HAP-1 (cell line): Measurements from ENCODE around the gene CD151.
A peak's percentile ranks its signal among the peaks of the same experiment; 100 is the strongest.

Source experiments
- DNase-seq, 2 experiments: peaks; one replicate each; pipeline ENCODE4 v3.0.0-alpha.2; 2016 to 2020; ENCODE audit warnings: low spot score in 2 of 2
- H3K27me3 ChIP-seq: fragments of 250-450 bp; sonication (Bioruptor Pico); 2 replicates; pipeline ENCODE4 v1.5.1; 2020; ENCODE audit warnings: low read depth, mild to moderate bottlenecking, moderate library complexity
- H3K36me3 ChIP-seq: fragments of 250-450 bp; sonication (Bioruptor Pico); replicated peaks from 2 replicates; pipeline ENCODE4 v1.5.1; 2020; ENCODE audit warnings: mild to moderate bottlenecking
- H3K4me1 ChIP-seq: fragments of 250-450 bp; sonication (Bioruptor Pico); 2 replicates; pipeline ENCODE4 v1.5.1; 2020; ENCODE audit warnings: mild to moderate bottlenecking
- H3K4me3 ChIP-seq: fragments of 250-450 bp; sonication (Bioruptor Pico); 2 replicates; pipeline ENCODE4 v1.5.1; 2020; ENCODE audit warnings: mild to moderate bottlenecking, moderate library complexity
- H3K9me3 ChIP-seq: fragments of 250-450 bp; sonication (Bioruptor Pico); 2 replicates; pipeline ENCODE4 v1.5.1; 2020; ENCODE audit warnings: mild to moderate bottlenecking, moderate library complexity
- in situ Hi-C: fragments of 300-500 bp; cut with MboI; formaldehyde crosslinking; loops from 3 replicates; pipeline ENCODE4 v1.14.3; 2020; ENCODE audit warnings: low sequenced_read_pairs, inconsistent platforms, mixed read lengths

Gene CD151

DNA sequence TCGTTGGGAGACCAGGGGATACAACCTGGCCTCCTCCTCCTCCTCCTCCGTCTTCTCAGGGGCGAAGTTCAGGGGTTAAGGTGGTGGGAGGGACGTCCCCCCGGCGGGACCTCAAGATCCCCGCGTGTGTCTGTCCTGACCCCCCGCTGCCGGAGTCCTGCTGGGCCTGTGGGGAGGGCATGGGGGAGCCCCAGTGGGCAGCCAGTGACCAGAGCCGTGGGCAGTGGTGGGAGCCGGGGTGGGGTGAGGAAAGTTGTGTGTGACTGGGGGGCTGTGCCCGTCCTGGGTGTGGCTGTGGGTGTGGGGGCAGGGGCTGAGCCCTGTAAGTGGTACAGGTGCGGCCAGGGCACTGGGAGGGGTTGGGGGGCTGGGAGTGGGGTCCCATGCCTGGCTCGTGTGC lies 20.0 kb downstream of the CD151 start:
- Histone ChIP-seq H3K27me3 (no peaks in the 10 kb centered on the region), H3K4me3 (no peak overlapping the region), H3K9me3 (no peaks in the 10 kb centered on the region), H3K36me3 (0 out of 2 replicates have a peak, but pooled peaks cover 3% of the 10 kb centered on the region), H3K4me1 (no peaks in the 10 kb centered on the region)
- DNase-seq = no peak
- in situ Hi-C loops = loop anchor here (10.0 kb wide), 1 partner anchor 202 kb away; no protein-coding TSS in a partner anchor

DNA sequence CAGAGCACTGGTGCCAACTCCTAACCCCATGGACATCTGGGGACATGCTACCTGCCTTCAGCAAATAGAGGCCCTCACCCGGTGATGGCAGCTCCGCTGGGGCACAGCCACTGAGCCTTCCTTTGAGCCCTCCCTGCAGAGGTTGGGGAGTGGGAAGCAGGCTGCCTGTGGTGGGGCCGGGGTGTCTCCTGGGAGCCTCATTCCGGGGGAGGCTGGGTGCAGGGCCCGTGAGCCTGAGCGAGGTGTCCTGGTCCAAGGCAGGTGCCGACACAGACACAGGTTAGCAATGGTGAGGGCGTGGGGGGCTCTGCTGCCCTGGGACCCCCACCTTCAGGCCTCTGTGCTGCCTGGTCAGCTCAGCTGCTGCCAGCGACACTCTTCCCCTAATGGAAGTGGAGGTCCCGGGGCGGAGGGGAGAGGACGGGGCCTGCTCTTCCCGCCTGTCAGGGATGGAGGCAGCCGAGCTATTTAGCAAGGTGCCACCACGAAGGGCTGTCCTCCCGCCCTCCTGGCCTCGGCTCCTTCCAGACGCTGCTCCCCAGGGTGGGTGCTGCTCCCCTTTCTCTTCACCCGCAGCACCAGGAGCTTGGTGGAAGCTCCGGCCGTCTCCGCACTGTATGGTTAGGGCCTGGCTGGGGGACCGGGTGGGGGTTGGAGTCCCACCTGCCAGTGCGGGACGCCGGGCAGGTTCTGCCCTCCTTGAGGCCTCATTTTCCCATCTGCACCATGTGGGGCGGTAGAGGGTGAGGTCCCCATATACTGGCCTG lies 21.1 kb downstream of the CD151 start:
- no peak for DNase-seq
- Histone ChIP-seq H3K4me3 (no peak overlapping the region), H3K36me3 (no peaks in the 10 kb centered on the region), H3K27me3 (no peaks in the 10 kb centered on the region), H3K9me3 (no peaks in the 10 kb centered on the region), H3K4me1 (no peaks in the 10 kb centered on the region)
- in situ Hi-C loops = loop anchor here (10.0 kb wide), 1 partner anchor 201 kb away; no protein-coding TSS in a partner anchor

DNA sequence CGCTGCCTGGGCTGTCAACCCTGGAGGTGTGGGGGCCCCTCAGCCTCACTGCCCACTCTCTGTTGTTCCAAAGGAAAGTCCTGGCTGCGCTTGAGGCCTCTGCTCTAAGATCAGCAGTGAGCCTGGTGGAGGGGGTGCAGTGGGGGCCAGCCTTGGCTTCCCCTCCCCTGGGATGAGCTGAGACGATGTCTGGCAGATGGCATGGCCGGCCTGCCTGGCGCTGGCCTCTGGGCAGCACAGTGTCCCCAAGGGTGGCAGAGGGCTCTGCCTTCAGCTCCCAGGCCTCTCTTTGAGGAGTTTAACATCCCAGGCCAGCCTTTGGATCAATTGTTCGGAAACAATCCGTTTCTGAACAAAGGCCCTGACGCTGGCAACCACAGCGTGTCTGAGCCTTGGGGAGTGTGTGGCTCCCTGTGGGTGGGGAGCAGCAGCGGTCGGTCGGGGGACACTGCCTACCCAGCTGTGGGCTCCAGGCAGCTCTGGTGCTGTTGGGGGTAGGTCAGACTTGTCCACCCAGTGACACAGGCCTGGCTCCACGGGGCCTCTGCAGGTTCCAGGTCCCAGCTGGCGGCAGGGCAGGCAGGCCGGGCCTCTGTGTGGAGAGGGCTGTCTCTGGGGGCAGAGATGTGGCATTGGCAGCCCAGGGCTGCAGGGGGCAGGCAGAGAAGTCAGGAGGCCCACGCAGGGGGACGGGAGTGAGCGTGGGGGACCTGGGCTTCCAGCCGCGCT lies 22.0 kb downstream of the CD151 start:
- in situ Hi-C loops = loop anchor here (10.0 kb wide), 1 partner anchor 200 kb away; no protein-coding TSS in a partner anchor
- Histone ChIP-seq H3K9me3 (no peaks in the 10 kb centered on the region), H3K27me3 (no peaks in the 10 kb centered on the region), H3K4me1 (no peaks in the 10 kb centered on the region), H3K4me3 (no peak overlapping the region), H3K36me3 (no peaks in the 10 kb centered on the region)
- no peak for DNase-seq

DNA sequence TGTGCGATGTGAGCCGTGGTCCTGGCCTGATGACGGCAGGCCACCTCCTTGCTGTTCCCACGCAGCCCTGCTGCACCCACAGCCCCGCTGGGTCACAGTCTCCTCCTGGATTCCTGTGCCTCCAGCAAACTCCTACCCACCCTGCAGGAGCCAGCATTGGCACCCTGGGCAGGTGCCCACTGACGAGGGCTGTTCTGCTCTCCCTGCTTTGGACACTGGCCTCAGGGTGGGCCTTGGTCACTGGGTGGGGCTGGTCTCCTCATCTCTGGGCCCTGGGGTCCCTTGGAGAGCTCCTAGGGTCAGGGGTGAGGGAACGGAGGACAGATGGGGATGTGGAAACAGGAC lies 22.6 kb downstream of the CD151 start:
- in situ Hi-C loops = loop anchor here (10.0 kb wide), 1 partner anchor 199 kb away; no protein-coding TSS in a partner anchor
- Histone ChIP-seq H3K36me3 (no peaks in the 10 kb centered on the region), H3K4me3 (no peak overlapping the region), H3K27me3 (no peaks in the 10 kb centered on the region), H3K9me3 (no peaks in the 10 kb centered on the region), H3K4me1 (no peaks in the 10 kb centered on the region)
- DNase-seq = no peak

DNA sequence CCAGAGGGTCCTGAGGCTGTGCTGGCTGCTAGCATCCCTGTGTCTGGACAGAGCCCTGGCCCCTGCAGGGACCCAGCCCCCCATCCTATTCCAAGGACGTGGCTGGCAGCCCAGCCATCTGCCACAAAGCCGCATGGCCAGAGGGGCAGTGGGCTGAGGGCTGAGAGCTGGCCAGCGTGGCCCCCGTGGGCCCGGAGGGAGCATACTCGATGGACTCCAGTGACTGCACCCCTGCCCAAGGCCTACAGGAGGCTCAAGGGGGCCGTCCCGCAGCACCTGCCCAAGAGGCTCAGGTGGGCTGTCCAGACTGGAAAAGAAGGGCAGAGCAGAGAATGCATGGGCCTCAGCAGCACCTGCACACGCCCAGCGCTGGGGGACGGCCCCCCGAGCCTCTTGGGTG lies 23.0 kb downstream of the CD151 start:
- Histone ChIP-seq H3K4me3 (no peak overlapping the region), H3K9me3 (no peaks in the 10 kb centered on the region), H3K4me1 (no peaks in the 10 kb centered on the region), H3K27me3 (no peaks in the 10 kb centered on the region), H3K36me3 (no peaks in the 10 kb centered on the region)
- in situ Hi-C loops = loop anchor here (10.0 kb wide), 1 partner anchor 199 kb away; no protein-coding TSS in a partner anchor
- no peak for DNase-seq

DNA sequence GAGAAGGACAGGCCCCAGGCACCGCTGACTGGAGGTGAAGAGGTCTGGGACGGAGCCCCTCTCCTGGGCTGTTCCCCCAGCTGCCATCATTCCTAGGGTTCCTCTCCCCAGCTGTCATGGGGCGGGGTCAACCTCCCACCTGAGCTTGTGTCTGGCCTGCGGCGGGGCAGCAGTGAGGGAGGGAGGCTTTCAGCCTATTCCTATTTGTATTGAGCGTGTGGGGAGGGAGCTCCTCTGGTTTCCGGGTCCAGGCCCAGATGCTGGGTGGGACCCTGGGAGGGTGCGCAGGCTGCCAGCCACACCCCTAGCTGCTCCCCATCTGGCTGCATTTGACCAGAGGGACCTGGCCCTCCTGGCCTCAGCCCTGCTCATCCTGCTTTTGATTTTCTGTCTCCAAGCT lies 23.6 kb downstream of the CD151 start:
- H3K27me3 ChIP-seq = no peaks in the 10 kb centered on the region
- no peak for DNase-seq
- no peak overlapping the region for H3K4me3 ChIP-seq
- in situ Hi-C loops = loop anchor here (10.0 kb wide), 1 partner anchor 198 kb away; no protein-coding TSS in a partner anchor
- H3K4me1 ChIP-seq = no peaks in the 10 kb centered on the region
- H3K36me3 ChIP-seq = no peaks in the 10 kb centered on the region
- no peaks in the 10 kb centered on the region for H3K9me3 ChIP-seq

DNA sequence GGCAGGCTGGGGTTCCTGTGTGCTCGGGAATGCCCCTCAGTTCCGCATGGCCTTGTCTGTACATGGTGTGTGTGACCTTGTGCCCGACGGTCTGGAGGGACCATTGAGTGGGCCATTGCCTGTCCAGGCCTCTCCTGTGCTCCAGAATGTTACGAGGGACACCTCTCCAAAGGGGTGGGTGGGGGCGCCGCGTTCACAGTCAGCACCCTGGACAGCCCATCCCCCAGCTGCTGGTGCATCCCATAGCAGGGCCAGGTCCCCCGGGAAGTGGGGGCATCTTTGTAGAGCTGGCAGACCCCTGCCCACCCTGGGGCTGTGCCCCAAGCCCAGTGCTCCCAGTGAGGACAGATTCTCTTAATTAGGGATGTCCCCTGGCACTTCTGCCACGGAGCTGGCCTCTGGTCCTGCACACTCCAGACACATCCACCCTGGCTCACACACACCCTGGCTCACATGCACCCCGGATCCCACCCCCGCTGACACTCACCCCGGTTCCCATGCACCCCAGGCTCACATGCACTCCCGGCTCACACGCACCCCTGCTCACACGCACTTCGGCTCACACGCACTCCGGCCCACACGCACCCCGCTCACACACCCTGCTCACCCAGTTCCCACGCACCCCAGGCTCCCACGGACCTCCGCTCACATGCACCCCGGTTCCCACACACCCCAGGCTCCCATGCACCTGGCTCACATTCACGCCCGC lies 25.5 kb downstream of the CD151 start:
- H3K9me3 ChIP-seq = no peaks in the 10 kb centered on the region
- no peak for DNase-seq
- no peak overlapping the region for H3K4me3 ChIP-seq
- peaks cover under 1% of the 10 kb centered on the region; the same call in 1 of the 2 replicates for H3K36me3 ChIP-seq
- no peaks in the 10 kb centered on the region for H3K27me3 ChIP-seq
- in situ Hi-C loops = loop anchor here (10.0 kb wide), 1 partner anchor 197 kb away; no protein-coding TSS in a partner anchor
- peaks cover 15% of the 10 kb centered on the region for H3K4me1 ChIP-seq

DNA sequence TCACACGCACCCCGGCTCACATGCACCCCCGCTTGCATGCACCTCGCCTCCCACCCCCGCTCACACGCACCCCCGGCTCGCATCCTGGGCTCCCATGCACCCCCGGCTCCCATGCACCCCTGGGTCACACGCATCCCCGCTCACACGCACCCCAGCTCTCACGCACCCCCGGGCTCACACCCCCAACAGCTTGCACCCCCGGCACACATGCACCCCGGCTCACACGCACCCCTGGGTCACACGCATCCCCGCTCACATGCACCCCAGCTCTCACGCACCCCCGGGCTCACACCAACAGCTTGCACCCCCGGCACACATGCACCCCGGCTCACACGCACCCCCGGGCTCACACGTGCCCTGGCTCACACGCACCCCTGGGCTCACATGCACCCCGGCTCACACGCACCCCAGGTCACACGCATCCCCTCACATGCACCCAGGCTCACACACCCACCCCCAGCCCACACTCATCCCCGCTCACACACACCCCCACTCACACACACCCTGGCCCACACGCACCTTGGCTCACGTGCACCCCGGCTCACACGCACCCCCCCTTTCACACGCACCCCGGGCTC lies 26.1 kb downstream of the CD151 start:
- no peak for DNase-seq
- H3K4me1 ChIP-seq = peaks cover 21% of the 10 kb centered on the region
- no peaks in the 10 kb centered on the region for H3K27me3 ChIP-seq
- no peak overlapping the region for H3K4me3 ChIP-seq
- no peaks in the 10 kb centered on the region for H3K9me3 ChIP-seq
- in situ Hi-C loops = loop anchor here (10.0 kb wide), 1 partner anchor 196 kb away; no protein-coding TSS in a partner anchor
- H3K36me3 ChIP-seq = peaks cover 7% of the 10 kb centered on the region

DNA sequence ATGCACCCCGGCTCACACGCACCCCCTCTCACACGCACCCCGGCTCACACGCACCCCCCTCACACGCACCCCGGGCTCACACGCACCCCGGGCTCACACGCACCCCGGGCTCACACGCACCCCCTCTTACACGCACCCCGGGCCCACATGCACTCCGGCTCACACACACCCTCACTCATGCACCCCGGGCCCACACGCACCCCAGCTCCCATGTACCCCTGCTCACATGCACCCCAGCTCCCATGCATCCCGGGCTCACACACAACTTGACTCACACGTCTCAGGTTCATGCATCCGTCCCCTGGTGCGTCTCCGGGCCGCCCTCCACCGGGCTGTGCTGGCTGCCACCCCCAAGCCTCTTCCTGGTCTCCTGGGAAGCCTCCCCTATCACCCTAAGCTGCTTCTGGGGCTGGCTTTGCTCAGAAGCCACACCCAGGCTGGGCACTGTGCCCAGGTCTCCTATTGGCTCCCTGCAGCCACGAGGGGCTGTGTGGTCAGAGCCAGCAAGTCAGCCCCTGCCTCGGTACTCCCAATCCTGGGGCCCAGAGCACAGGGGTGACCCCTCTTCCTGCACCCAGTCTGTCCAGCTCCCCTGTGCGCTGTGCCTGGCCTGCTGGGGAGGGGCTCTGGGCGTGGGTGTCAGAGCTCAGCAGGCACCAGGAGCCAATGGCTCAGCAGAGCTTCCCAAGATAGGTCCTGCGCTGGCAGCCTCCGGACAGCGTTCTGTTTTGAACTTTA lies 26.8 kb downstream of the CD151 start:
- H3K4me3 ChIP-seq = no peak overlapping the region
- in situ Hi-C loops = loop anchor here (10.0 kb wide), 1 partner anchor 195 kb away; no protein-coding TSS in a partner anchor
- DNase-seq = peak in 1 of 2 experiments; percentile 78
- H3K27me3 ChIP-seq = no peaks in the 10 kb centered on the region
- peaks cover 14% of the 10 kb centered on the region for H3K36me3 ChIP-seq
- peaks cover 23% of the 10 kb centered on the region for H3K4me1 ChIP-seq
- no peaks in the 10 kb centered on the region for H3K9me3 ChIP-seq

DNA sequence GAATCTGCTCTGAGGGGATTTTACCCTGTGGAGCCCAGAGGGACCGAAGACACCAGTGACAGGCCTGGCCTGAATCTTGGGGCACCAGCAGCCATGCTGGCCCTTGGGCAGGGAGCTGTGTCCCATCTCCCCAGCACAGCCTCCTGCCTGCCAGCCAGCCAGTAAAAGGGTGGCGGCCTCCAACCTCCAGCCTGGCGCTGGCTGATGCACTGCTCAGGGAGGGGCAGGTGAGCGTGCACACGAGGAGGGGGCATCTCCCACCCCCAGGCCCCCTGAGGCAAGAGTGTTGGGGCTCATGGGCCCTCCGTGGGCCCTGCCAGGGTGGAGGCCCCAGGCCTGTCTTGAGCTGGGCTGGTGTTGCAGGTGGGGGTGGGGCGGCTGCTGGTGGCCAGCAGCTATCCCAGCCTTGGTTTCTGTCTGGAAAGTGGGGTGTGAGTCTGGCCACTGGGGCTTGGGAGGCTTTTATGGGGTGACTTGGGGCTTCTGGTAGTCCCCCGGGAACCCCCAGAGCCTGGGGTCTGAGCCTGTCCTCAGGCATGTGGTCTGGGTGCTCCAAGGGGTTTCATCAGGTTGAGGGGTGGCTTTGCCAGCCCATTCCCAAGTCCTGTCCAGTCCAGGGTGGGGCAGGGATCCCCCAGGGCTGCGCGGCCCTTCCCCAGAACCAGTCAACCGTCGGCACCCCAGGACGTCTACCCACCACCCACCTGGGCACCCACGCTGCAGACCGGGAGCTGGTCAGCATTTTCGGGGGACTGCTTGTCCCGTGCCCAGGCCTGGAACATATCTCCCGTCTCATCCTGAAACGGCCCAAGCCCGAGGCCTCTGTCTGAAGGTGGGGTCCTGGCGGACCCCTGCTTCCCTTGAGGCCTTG lies 27.7 kb downstream of the CD151 start:
- Histone ChIP-seq H3K9me3 (no peaks in the 10 kb centered on the region), H3K4me1 (peaks cover 23% of the 10 kb centered on the region), H3K4me3 (no peak overlapping the region), H3K36me3 (peaks cover 15% of the 10 kb centered on the region), H3K27me3 (no peaks in the 10 kb centered on the region)
- DNase-seq = no peak
- in situ Hi-C loops = no loop called here

DNA sequence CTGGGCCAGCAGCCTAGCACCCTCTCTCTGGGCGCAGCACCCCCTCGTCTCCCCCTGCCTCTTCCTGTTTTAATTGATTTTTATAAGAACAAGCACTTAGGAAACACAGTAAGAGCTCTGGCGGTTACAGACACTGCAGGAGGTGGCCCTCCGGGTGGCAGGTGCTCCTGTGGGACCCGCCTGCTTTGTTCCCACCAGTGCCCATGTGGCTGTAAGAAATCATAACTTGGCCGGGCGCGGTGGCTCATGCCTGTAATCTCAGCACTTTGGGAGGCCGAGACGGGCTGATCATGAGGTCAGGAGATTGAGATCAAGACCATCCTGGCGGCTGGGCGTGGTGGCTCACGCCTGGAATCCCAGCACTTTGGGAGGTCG lies 28.3 kb downstream of the CD151 start:
- Histone ChIP-seq H3K27me3 (no peaks in the 10 kb centered on the region), H3K9me3 (no peaks in the 10 kb centered on the region), H3K4me3 (no peak overlapping the region), H3K36me3 (peaks cover 20% of the 10 kb centered on the region), H3K4me1 (peaks cover 23% of the 10 kb centered on the region)
- DNase-seq = no peak
- in situ Hi-C loops = no loop called here

DNA sequence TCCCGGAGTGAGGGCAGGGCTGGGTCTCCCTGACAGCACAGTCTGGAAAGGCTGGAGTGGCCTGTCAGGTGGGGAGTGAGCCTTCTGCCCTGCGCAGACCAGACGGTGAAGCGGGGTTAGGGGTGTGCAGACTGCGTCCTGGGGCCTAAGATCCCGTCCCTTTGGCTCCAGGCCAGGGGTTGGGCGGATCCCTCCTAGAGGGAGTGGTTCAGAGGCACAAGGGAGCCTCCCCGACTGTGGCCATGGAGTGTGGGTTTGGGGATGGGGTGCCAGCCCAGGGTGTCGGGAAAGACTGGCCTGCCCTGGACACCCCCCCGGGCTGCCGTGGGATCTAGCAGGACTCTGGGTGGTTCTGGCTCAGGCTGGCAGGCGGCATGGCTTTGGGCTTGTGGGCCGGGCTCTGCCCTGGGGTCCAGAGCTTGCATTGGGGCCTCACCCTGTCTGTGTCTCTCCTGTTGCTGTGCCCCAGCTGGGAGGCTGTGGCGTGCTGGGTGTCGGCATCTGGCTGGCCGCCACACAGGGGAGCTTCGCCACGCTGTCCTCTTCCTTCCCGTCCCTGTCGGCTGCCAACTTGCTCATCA lies 29.4 kb downstream of the CD151 start:
- DNase-seq = peak in 1 of 2 experiments; percentile 83
- in situ Hi-C loops = no loop called here

More for the DNA sequence above, 29.4 kb downstream of the CD151 start:
- no peaks in the 10 kb centered on the region for H3K9me3 ChIP-seq
- H3K4me1 ChIP-seq = peaks cover 23% of the 10 kb centered on the region
- no peaks in the 10 kb centered on the region for H3K27me3 ChIP-seq
- H3K4me3 ChIP-seq = no peak overlapping the region
- peaks cover 29% of the 10 kb centered on the region for H3K36me3 ChIP-seq
